Naive thymus-derived CD4-positive, alpha-beta T cell (primary cell): ENCODE results near the gene POFUT1. TPM values are rescaled to one million over a fixed set of nuclear protein-coding genes. Genes with fewer than 3 reads are reported as not detected.

Experiments
- ATAC-seq: fragments of 150-1000 bp; cut with Tn5 transposase; 2 replicates; pipeline ENCODE4 v1.10.0; 2021; ENCODE audit warnings: mild to moderate bottlenecking, moderate library complexity
- CTCF ChIA-PET: fragments of 350-600 bp; sonication (Branson Sonifier 250); formaldehyde crosslinking; loops from one replicate; lab custom pipeline; 2021; ENCODE audit warnings: antibody characterized with exemption; lab: Charles Lee
- POLR2A ChIA-PET: fragments of 350-600 bp; sonication (Branson Sonifier 250); formaldehyde crosslinking; loops from one replicate; lab custom pipeline; 2021; ENCODE audit warnings: antibody characterized with exemption, inconsistent platforms; lab: Charles Lee
- DNase-seq, 9 donors: peaks; one replicate each; pipeline versions ENCODE4 v3.0.0 to v3.0.0-alpha.2; 2020 to 2022; ENCODE audit warnings: mixed read lengths in 1 of 9
- H3K27ac ChIP-seq: one replicate; pipeline ENCODE4 v1.7.0; 2013; ENCODE audit warnings: mild to moderate bottlenecking, low read depth, low read length, moderate library complexity
- H3K27me3 ChIP-seq, 2 donors: one replicate each; pipeline ENCODE4 v1.7.0; 2013; ENCODE audit warnings: low read length in 2 of 2, mild to moderate bottlenecking in 2 of 2, moderate library complexity in 2 of 2; ENCODE audit not compliant: control insufficient read depth in 2 of 2, insufficient read depth in 2 of 2
- H3K36me3 ChIP-seq, 3 experiments: 1 replicate in 2 of 3; 2 replicates in 1 of 3; pipeline ENCODE4 v1.7.0; 2013; ENCODE audit warnings: low read length in 3 of 3, mild to moderate bottlenecking in 3 of 3, moderate library complexity in 1 of 3; ENCODE audit not compliant: insufficient read depth in 3 of 3, control insufficient read depth in 2 of 3
- H3K4me1 ChIP-seq, 2 donors: one replicate each; pipeline ENCODE4 v1.7.0; 2013; ENCODE audit warnings: low read length in 2 of 2, mild to moderate bottlenecking in 2 of 2, moderate library complexity in 1 of 2; ENCODE audit not compliant: control insufficient read depth in 2 of 2, insufficient read depth in 2 of 2
- H3K4me3 ChIP-seq: 2 replicates; pipeline ENCODE4 v1.7.0; 2013; ENCODE audit warnings: mild to moderate bottlenecking, low read length
- H3K9me3 ChIP-seq, 3 experiments: 1 replicate in 2 of 3; 2 replicates in 1 of 3; pipeline ENCODE4 v1.7.0; 2013; ENCODE audit warnings: low read length in 3 of 3; ENCODE audit not compliant: control insufficient read depth in 2 of 3
- H3K27ac Mint-ChIP-seq, 9 donors: one replicate each; pipeline ENCODE4 v1.8.0; 2020 to 2022; ENCODE audit warnings: mixed read lengths in 9 of 9, mild to moderate bottlenecking in 8 of 9, moderate library complexity in 5 of 9, inconsistent platforms in 2 of 9
- H3K27me3 Mint-ChIP-seq, 5 donors: one replicate each; pipeline ENCODE4 v1.8.0; 2021 to 2022; ENCODE audit warnings: mixed read lengths in 5 of 5, mild to moderate bottlenecking in 1 of 5
- H3K36me3 Mint-ChIP-seq, 5 donors: one replicate each; pipeline ENCODE4 v1.8.0; 2020 to 2022; ENCODE audit warnings: mixed read lengths in 5 of 5, mild to moderate bottlenecking in 3 of 5, inconsistent platforms in 1 of 5
- H3K4me1 Mint-ChIP-seq, 7 donors: one replicate each; pipeline ENCODE4 v1.8.0; 2020 to 2022; ENCODE audit warnings: mixed read lengths in 7 of 7, mild to moderate bottlenecking in 3 of 7, inconsistent platforms in 1 of 7
- H3K4me3 Mint-ChIP-seq, 10 donors: one replicate each; pipeline ENCODE4 v1.8.0; 2020 to 2022; ENCODE audit warnings: mild to moderate bottlenecking in 10 of 10, mixed read lengths in 10 of 10, moderate library complexity in 6 of 10, inconsistent platforms in 2 of 10
- H3K9me3 Mint-ChIP-seq, 11 donors: one replicate each; pipeline ENCODE4 v1.8.0; 2020 to 2022; ENCODE audit warnings: mixed read lengths in 11 of 11, mild to moderate bottlenecking in 4 of 11, inconsistent platforms in 1 of 11, moderate library complexity in 1 of 11
- intact Hi-C, 2 donors: fragments of 100-400 bp; cut with micrococcal nuclease; formaldehyde crosslinking; loops; one replicate each; pipeline ENCODE4 v1.15.1; 2023
- polyA plus RNA-seq, 2 donors: library from polyadenylated mRNA; unstranded; fragments of 300-500 nt; fragmentation: Illumina TruSeq; gene quantifications; one replicate each; pipeline ENCODE4 v1.2.3, GENCODE V29; 2021
- total RNA-seq, 6 experiments: library from RNA in 5 of 6; stranded (reverse) in 5 of 6; gene quantifications; 1 replicate in 5 of 6; 2 replicates in 1 of 6; pipeline ENCODE4 v1.2.3 and lab custom pipeline; 2021 to 2026

Gene POFUT1
- total and polyA plus RNA-seq, 7 experiments from 2014 or later: 12.5 to 32.2 (median 18.0) TPM

- H3K27me3 Mint-ChIP-seq: no peaks in the 10 kb centered on the region
Measured at GRCh38 chr20:32205110-32205842, 2.4 kb upstream of the POFUT1 start.

GRCh38 chr20:32205843-32206759, 1.6 kb upstream of the POFUT1 start:
- H3K27me3 ChIP-seq: no peaks in the 10 kb centered on the region
- peaks cover 8 to 24% (median 9%) of the 10 kb centered on the region in 3 experiments for H3K36me3 ChIP-seq
- Mint-ChIP-seq H3K27ac (peak overlapping the region; percentile 89 to 95 (median 92)), H3K4me1 (peaks cover 71 to 86% (median 80%) of the 10 kb centered on the region in 7 donors), H3K27me3 (no peaks in the 10 kb centered on the region), H3K36me3 (peaks cover 0 to 10% (median 3%) of the 10 kb centered on the region in 5 donors), H3K9me3 (peaks cover 0 to 2% (median 0%) of the 10 kb centered on the region in 11 donors), H3K4me3 (peak overlapping the region; percentile 90 to 100 (median 96))
- no peaks in the 10 kb centered on the region for H3K9me3 ChIP-seq
- intact Hi-C loops: loop anchor here in 1 of 2 donors (2.0 to 10.0 kb wide), 4 partner anchors 43 to 529 kb away; partner anchors contain the start of gene PDRG1
- no peak for ATAC-seq
- peak overlapping the region; percentile 94 for H3K4me3 ChIP-seq
- no peak for DNase-seq
- H3K27ac ChIP-seq: peak overlapping the region; percentile 91
- ChIA-PET CTCF (no interaction called here), POLR2A (interaction anchor here (0.6 kb wide), 1 partner anchor 154 kb away, joined by 5 read pairs; no protein-coding TSS in a partner anchor)
- H3K4me1 ChIP-seq: peaks cover 29 to 35% of the 10 kb centered on the region in 2 donors

More at GRCh38 chr20:32205110-32205842, 2.4 kb upstream of the POFUT1 start:
- DNase-seq (no peak), ATAC-seq (no peak)
- Mint-ChIP-seq H3K27ac (peak overlapping the region; percentile 61 to 95 (median 91)), H3K9me3 (peaks cover 0 to 2% (median 0%) of the 10 kb centered on the region in 11 donors), H3K36me3 (peaks cover 0 to 9% (median 3%) of the 10 kb centered on the region in 5 donors), H3K4me3 (peak overlapping the region; percentile 90 to 100 (median 96)), H3K4me1 (peaks cover 67 to 82% (median 75%) of the 10 kb centered on the region in 7 donors)
- Histone ChIP-seq H3K9me3 (no peaks in the 10 kb centered on the region), H3K4me3 (no peak overlapping the region), H3K36me3 (peaks cover 8 to 27% (median 13%) of the 10 kb centered on the region in 3 experiments), H3K27me3 (no peaks in the 10 kb centered on the region), H3K4me1 (peaks cover 29 to 35% of the 10 kb centered on the region in 2 donors), H3K27ac (peak overlapping the region; percentile 91)
- intact Hi-C loops: loop anchor here in 1 of 2 donors (10.0 kb wide), 1 partner anchor 530 kb away; no protein-coding TSS in a partner anchor
- ChIA-PET CTCF (no interaction called here), POLR2A (interaction anchor here (0.6 kb wide), 1 partner anchor 154 kb away, joined by 5 read pairs; no protein-coding TSS in a partner anchor)

- Mint-ChIP-seq H3K36me3 (peaks cover 3 to 13% (median 6%) of the 10 kb centered on the region in 5 donors), H3K9me3 (peaks cover 0 to 2% (median 0%) of the 10 kb centered on the region in 11 donors), H3K27me3 (no peaks in the 10 kb centered on the region), H3K4me1 (peaks cover 72 to 91% (median 85%) of the 10 kb centered on the region in 7 donors), H3K4me3 (peak overlapping the region; percentile 90 to 100 (median 96)), H3K27ac (peak overlapping the region; percentile 89 to 95 (median 92))
- DNase-seq (peak in 2 of 9 donors; percentile 7 to 17), ATAC-seq (peak; percentile 1)
- Histone ChIP-seq H3K4me1 (peaks cover 29 to 35% of the 10 kb centered on the region in 2 donors), H3K4me3 (peak overlapping the region; percentile 94), H3K9me3 (no peaks in the 10 kb centered on the region), H3K36me3 (peaks cover 3 to 22% (median 3%) of the 10 kb centered on the region in 3 experiments), H3K27ac (peak overlapping the region; percentile 91), H3K27me3 (no peaks in the 10 kb centered on the region)
- ChIA-PET CTCF (no interaction called here), POLR2A (no interaction called here)
- intact Hi-C loops: loop anchor here (1.0 to 10.0 kb wide), 12 partner anchors 18 to 528 kb away; partner anchors contain the start of genes ASXL1 (in 2 of the 2), KIF3B (in 2 of the 2), PDRG1 (in 1 of the 2) and TM9SF4 (in 1 of the 2)
Measured at GRCh38 chr20:32206760-32207625, 687 bp upstream of the POFUT1 start.

- POLR2A ChIA-PET: no interaction called here
Measured at GRCh38 chr20:32208499-32209154, 947 bp downstream of the POFUT1 start.

More at GRCh38 chr20:32208499-32209154, 947 bp downstream of the POFUT1 start:
- no peak for ATAC-seq
- H3K4me1 Mint-ChIP-seq: peaks cover 61 to 76% (median 69%) of the 10 kb centered on the region in 7 donors
- peak overlapping the region; percentile 56 to 95 (median 84) for H3K27ac Mint-ChIP-seq
- H3K4me3 Mint-ChIP-seq: peak overlapping the region; percentile 85 to 100 (median 88)
- no peak for DNase-seq
- H3K4me1 ChIP-seq: peaks cover 23 to 31% of the 10 kb centered on the region in 2 donors
- CTCF ChIA-PET: interaction anchor here (1.1 kb wide), 1 partner anchor 25 kb away, joined by 3 read pairs; no protein-coding TSS in a partner anchor
- intact Hi-C loops: loop anchor here in 1 of 2 donors (10.0 kb wide), 1 partner anchor 526 kb away; no protein-coding TSS in a partner anchor
- peaks cover 3 to 14% (median 10%) of the 10 kb centered on the region in 5 donors for H3K36me3 Mint-ChIP-seq
- H3K27me3 ChIP-seq: no peaks in the 10 kb centered on the region
- H3K9me3 Mint-ChIP-seq: peaks cover 0 to 2% (median 0%) of the 10 kb centered on the region in 11 donors
- peaks cover 0 to 24% (median 8%) of the 10 kb centered on the region in 3 experiments for H3K36me3 ChIP-seq
- no peaks in the 10 kb centered on the region for H3K9me3 ChIP-seq
- H3K4me3 ChIP-seq: peak overlapping the region; percentile 94
- H3K27me3 Mint-ChIP-seq: no peaks in the 10 kb centered on the region
- peak overlapping the region; percentile 91 for H3K27ac ChIP-seq
